HepG2 (cell line): ENCODE data around the gene PCSK5. TPM values are rescaled to one million over a fixed set of nuclear protein-coding genes. Genes with fewer than 3 reads are reported as not detected.

Experiments
- ATAC-seq: fragments of 200-7000 bp; cut with Tn5 transposase; 3 replicates; pipeline ENCODE4 v1.9.1; 2020; ENCODE audit warnings: mild to moderate bottlenecking, moderate library complexity
- BruUV-seq: library from RNA; stranded (reverse); fragments of 400-500 nt; replicated peaks from 2 replicates; lab custom pipeline; 2021; lab: Mats Ljungman, UMichigan
- CTCF ChIA-PET: fragments of 300-600 bp; formaldehyde crosslinking; extraction: SDS; loops from one replicate; lab custom pipeline; 2021; ENCODE audit warnings: low total read pairs, inconsistent platforms, low intra/inter-chr PET ratio; lab: Yijun Ruan, JAX
- POLR2A ChIA-PET: fragments of 350-600 bp; sonication (Branson Sonifier 250); formaldehyde crosslinking; loops from one replicate; lab custom pipeline; 2020; ENCODE audit warnings: antibody characterized with exemption, inconsistent platforms; lab: Yijun Ruan, JAX
- DNase-seq: peaks from one replicate; pipeline ENCODE4 v3.0.0-alpha.2; 2015; ENCODE audit warnings: low spot score
- FAIRE-seq: peaks from 3 replicates; lab custom pipeline; 2011; peaks lifted over from hg19 to GRCh38; lab: Jason Lieb, UNC
- H2AFZ ChIP-seq: one replicate; pipeline ENCODE4 v1.6.1; 2011; ENCODE audit warnings: low read length, inconsistent platforms
- H3K27ac ChIP-seq: fragments of 300-600 bp; 3 replicates; pipeline ENCODE4 v1.8.0; 2011; ENCODE audit warnings: mixed run types, mild to moderate bottlenecking, mixed read lengths, low read length, inconsistent platforms; ENCODE audit not compliant: insufficient read depth; ENCODE audit errors: extremely low read length
- H3K27me3 ChIP-seq, 2 experiments: fragments of 200-600 bp in 1 of 2; 2 replicates in 1 of 2; 3 replicates in 1 of 2; pipeline versions ENCODE4 v1.6.0 to v1.8.0; 2011; ENCODE audit warnings: low read length in 2 of 2, mild to moderate bottlenecking in 2 of 2, moderate library complexity in 2 of 2, inconsistent platforms in 1 of 2; ENCODE audit not compliant: insufficient read depth in 2 of 2, control insufficient read depth in 1 of 2
- H3K36me3 ChIP-seq, 2 experiments: fragments of 200-600 bp in 1 of 2; replicated peaks in 1 of 2; 2 replicates in 1 of 2; 3 replicates in 1 of 2; pipeline versions ENCODE4 v1.5.1 to v1.8.0; 2011; ENCODE audit warnings: low read length in 2 of 2, inconsistent platforms in 1 of 2; ENCODE audit not compliant: insufficient read depth in 2 of 2, control insufficient read depth in 1 of 2
- H3K4me1 ChIP-seq: 2 replicates; pipeline ENCODE4 v1.5.1; 2012; ENCODE audit warnings: low read length, inconsistent platforms; ENCODE audit not compliant: insufficient read depth
- H3K4me2 ChIP-seq: 2 replicates; pipeline ENCODE4 v1.6.0; 2011; ENCODE audit warnings: low read depth, low read length, inconsistent platforms
- H3K4me3 ChIP-seq, 3 experiments: fragments of 200-600 bp in 1 of 3; sonication (generic), shearing (Covaris generic) in 1 of 3; replicated peaks in 1 of 3; 2 replicates each; pipeline ENCODE4 v1.5.1; 2011 to 2016; ENCODE audit warnings: low read length in 3 of 3, inconsistent platforms in 2 of 3, low read depth in 2 of 3, mild to moderate bottlenecking in 2 of 3, control low read depth in 1 of 3, mixed read lengths in 1 of 3; ENCODE audit not compliant: insufficient read depth in 1 of 3
- H3K79me2 ChIP-seq: one replicate; pipeline ENCODE4 v1.6.1; 2011; ENCODE audit warnings: low read length, inconsistent platforms; ENCODE audit not compliant: insufficient read depth
- H3K9ac ChIP-seq: 2 replicates; pipeline ENCODE4 v1.6.0; 2011; ENCODE audit warnings: mild to moderate bottlenecking, low read depth, low read length, inconsistent platforms; ENCODE audit not compliant: insufficient read depth
- H3K9me3 ChIP-seq: 2 replicates; pipeline ENCODE4 v1.5.1; 2012; ENCODE audit warnings: mild to moderate bottlenecking, low read length
- H4K20me1 ChIP-seq: 2 replicates; pipeline ENCODE4 v1.6.0; 2011; ENCODE audit warnings: inconsistent platforms, mild to moderate bottlenecking, low read length, moderate library complexity; ENCODE audit not compliant: insufficient read depth
- ATF6 ChIP-seq: sonication (generic); formaldehyde crosslinking; conservative IDR thresholded peaks from 2 replicates; pipeline ENCODE4 v1.4.0; 2020; ENCODE audit warnings: missing genetic modification reagents
- CHD4 ChIP-seq: fragments of 200-600 bp; sonication (generic); IDR thresholded peaks from 2 replicates; pipeline ENCODE4 v1.7.0; 2017; ENCODE audit warnings: mild to moderate bottlenecking, low read length, borderline replicate concordance
- KDM1A ChIP-seq: IDR thresholded peaks from 2 replicates; pipeline ENCODE4 v1.6.1; 2016; ENCODE audit warnings: missing compliant biosample characterization
- NFE2 ChIP-seq: sonication (generic); formaldehyde crosslinking; IDR thresholded peaks from 2 replicates; pipeline ENCODE4 v1.4.0; 2020; ENCODE audit warnings: missing genetic modification reagents
- NFYC ChIP-seq: IDR thresholded peaks from 2 replicates; pipeline ENCODE4 v1.6.1; 2016; ENCODE audit warnings: missing genetic modification reagents, missing compliant biosample characterization
- NPAS2 ChIP-seq: sonication (generic); formaldehyde crosslinking; IDR thresholded peaks from 2 replicates; pipeline ENCODE4 v1.8.0; 2022; ENCODE audit warnings: mild to moderate bottlenecking, missing genetic modification reagents, borderline replicate concordance
- RBAK ChIP-seq: sonication (generic); formaldehyde crosslinking; IDR thresholded peaks from 2 replicates; pipeline ENCODE4 v1.5.1; 2020; ENCODE audit warnings: mild to moderate bottlenecking, missing genetic modification reagents
- ZBTB46 ChIP-seq: sonication (generic); formaldehyde crosslinking; IDR thresholded peaks from 2 replicates; pipeline ENCODE4 v1.4.0; 2020; ENCODE audit warnings: mild to moderate bottlenecking, missing genetic modification reagents, borderline replicate concordance
- ZFP41 ChIP-seq: sonication (generic); formaldehyde crosslinking; IDR thresholded peaks from 2 replicates; pipeline ENCODE4 v1.4.0; 2020; ENCODE audit warnings: mild to moderate bottlenecking, missing genetic modification reagents, borderline replicate concordance
- ZHX2 ChIP-seq, 2 experiments: sonication (generic) in 1 of 2; formaldehyde crosslinking in 1 of 2; IDR thresholded peaks; 2 replicates each; pipeline versions ENCODE4 v1.6.1 to v1.9.0; 2014 to 2022; ENCODE audit warnings: antibody characterized with exemption in 1 of 2, borderline replicate concordance in 1 of 2, inconsistent platforms in 1 of 2, low read depth in 1 of 2, missing genetic modification reagents in 1 of 2
- ZNF124 ChIP-seq: sonication (generic); formaldehyde crosslinking; IDR thresholded peaks from 2 replicates; pipeline ENCODE4 v1.4.0; 2020; ENCODE audit warnings: missing genetic modification reagents
- ZNF205 ChIP-seq: IDR thresholded peaks from 2 replicates; pipeline ENCODE4 v1.6.1; 2018; ENCODE audit warnings: missing biosample characterization, missing genetic modification reagents
- ZNF432 ChIP-seq: sonication (generic); formaldehyde crosslinking; IDR thresholded peaks from 2 replicates; pipeline ENCODE4 v1.5.0; 2020; ENCODE audit warnings: missing genetic modification reagents, mild to moderate bottlenecking, borderline replicate concordance
- ZNF619 ChIP-seq: sonication (generic); formaldehyde crosslinking; IDR thresholded peaks from 2 replicates; pipeline ENCODE4 v1.4.0; 2020; ENCODE audit warnings: mild to moderate bottlenecking, missing genetic modification reagents
- WGBS: methylation state at CpG from one replicate; pipeline ENCODE4 v1.1.6; 2017; ENCODE audit warnings: low lambda C conversion rate; 5-methylcytosine and 5-hydroxymethylcytosine counted together
- in situ Hi-C: cut with HindIII; loops from 2 replicates; pipeline ENCODE4 v1.10.0; 2017; ENCODE audit warnings: low pct_unique_long_range_greater_than_20kb; ENCODE audit not compliant: extremely low pct_ligation_motif_present
- intact Hi-C: fragments of 100-400 bp; cut with micrococcal nuclease; formaldehyde crosslinking; loops from one replicate; pipeline ENCODE4 v1.10.0; 2022; ENCODE audit not compliant: unreplicated experiment
- polyA plus RNA-seq, 8 experiments: library from polyadenylated mRNA; depleted of rRNA in 3 of 8; stranded (reverse) in 7 of 8; unstranded in 1 of 8; fragments of >200 nt; fragmentation: Illumina TruSeq in 4 of 8; extraction: Trizol in 4 of 8; gene quantifications; 2 replicates each; pipeline versions ENCODE4 v1.2.1 to v1.2.3, GENCODE V29; 2011 to 2016; ENCODE audit warnings: low read depth in 4 of 8, missing spikeins in 1 of 8, mixed read lengths in 1 of 8; ENCODE audit not compliant: insufficient read depth in 1 of 8
- total RNA-seq, 5 experiments: library from RNA; depleted of rRNA; stranded (reverse); fragments of >200 nt; fragmentation: Illumina TruSeq; extraction: Trizol; gene quantifications; 2 replicates each; pipeline ENCODE4 v1.2.3, GENCODE V29; 2016; ENCODE audit warnings: low read depth in 1 of 5

The PCSK5 gene
- total and polyA plus RNA-seq, 2 of the 13 experiments (the other 11 are each of a cell fraction or from before 2014, with no cell fraction given): 0.55 to 0.66 TPM

- TF ChIP-seq CHD4: no peak
- TF ChIP-seq ZNF124 (CRISPR knock-in tag): no peak
- TF ChIP-seq ZFP41: no peak
- no peak for TF ChIP-seq NFE2 (CRISPR knock-in tag)
- TF ChIP-seq ZNF619 (CRISPR knock-in tag): no peak
Measured at GRCh38 chr9:76257311-76257710, 366.8 kb downstream of the PCSK5 start (continued).

GRCh38 chr9:76266649-76267283 is 376.3 kb downstream of the PCSK5 start:
- no peaks in the 10 kb centered on the region for H3K9me3 ChIP-seq
- no peaks in the 10 kb centered on the region for H3K4me1 ChIP-seq
- no TSS peak for BruUV-seq
- H3K27me3 ChIP-seq: no peaks in the 10 kb centered on the region
- intact Hi-C loops: no loop called here
- ChIA-PET CTCF (no interaction called here), POLR2A (no interaction called here)
- H3K9ac ChIP-seq: no peak overlapping the region
- no peak overlapping the region for H2AFZ ChIP-seq
- H3K27ac ChIP-seq: no peak overlapping the region
- 7% methylated on average over 1 of the region's 1 CpG for WGBS
- in situ Hi-C loops: no loop called here
- no peaks in the 10 kb centered on the region for H3K79me2 ChIP-seq
- H3K4me2 ChIP-seq: no peak overlapping the region
- no peak overlapping the region for H3K4me3 ChIP-seq
- ATAC-seq (no peak), FAIRE-seq (no peak), DNase-seq (no peak)
- H3K36me3 ChIP-seq: no peaks in the 10 kb centered on the region
- no peaks in the 10 kb centered on the region for H4K20me1 ChIP-seq
- no peak for TF ChIP-seq ZBTB46 (CRISPR knock-in tag)
- TF ChIP-seq RBAK (CRISPR knock-in tag): no peak
- no peak for TF ChIP-seq ZNF432
- TF ChIP-seq ZNF205 (CRISPR knock-in tag): no peak
- TF ChIP-seq NPAS2: no peak
- no peak for TF ChIP-seq KDM1A (CRISPR knock-in tag)
- TF ChIP-seq ZHX2 (IDR thresholded peaks at IDR 0.05; ENCODE audit: low read depth): no peak
- no peak for TF ChIP-seq ZHX2 (CRISPR knock-in tag; IDR thresholded peaks at IDR 0.05; ENCODE audit: borderline replicate concordance)
- TF ChIP-seq ATF6 (CRISPR knock-in tag): no peak
- no peak for TF ChIP-seq NFYC (CRISPR knock-in tag)
